ENCODE measurements around the gene ABHD16A. TPM values are rescaled to one million over a fixed set of nuclear protein-coding genes. Genes with fewer than 3 reads are reported as not detected.

Gene ABHD16A
- total RNA-seq, 4 donors from 2014 or later, result 47.3 to 81.4 (median 71.7) TPM

GRCh38 chr6:31642798-31643570 lies 60.1 kb downstream of the ABHD16A start:
- 95% methylated on average over 5 to 6 of the region's 6 CpGs for WGBS, 2 donors
- Histone ChIP-seq H3K27ac (no peak overlapping the region), H3K27me3 (no peaks in the 10 kb centered on the region), H3K4me1 (no peaks in the 10 kb centered on the region), H3K36me3 (peaks cover 88 to 92% of the 10 kb centered on the region in 2 donors), H3K9me3 (no peaks in the 10 kb centered on the region), H3K4me3 (replicated peaks in 1 of 3) (no peak overlapping the region)
- no peak for TF ChIP-seq POLR2A (IDR thresholded peaks at IDR 0.05)
- TF ChIP-seq, protein P1, sequence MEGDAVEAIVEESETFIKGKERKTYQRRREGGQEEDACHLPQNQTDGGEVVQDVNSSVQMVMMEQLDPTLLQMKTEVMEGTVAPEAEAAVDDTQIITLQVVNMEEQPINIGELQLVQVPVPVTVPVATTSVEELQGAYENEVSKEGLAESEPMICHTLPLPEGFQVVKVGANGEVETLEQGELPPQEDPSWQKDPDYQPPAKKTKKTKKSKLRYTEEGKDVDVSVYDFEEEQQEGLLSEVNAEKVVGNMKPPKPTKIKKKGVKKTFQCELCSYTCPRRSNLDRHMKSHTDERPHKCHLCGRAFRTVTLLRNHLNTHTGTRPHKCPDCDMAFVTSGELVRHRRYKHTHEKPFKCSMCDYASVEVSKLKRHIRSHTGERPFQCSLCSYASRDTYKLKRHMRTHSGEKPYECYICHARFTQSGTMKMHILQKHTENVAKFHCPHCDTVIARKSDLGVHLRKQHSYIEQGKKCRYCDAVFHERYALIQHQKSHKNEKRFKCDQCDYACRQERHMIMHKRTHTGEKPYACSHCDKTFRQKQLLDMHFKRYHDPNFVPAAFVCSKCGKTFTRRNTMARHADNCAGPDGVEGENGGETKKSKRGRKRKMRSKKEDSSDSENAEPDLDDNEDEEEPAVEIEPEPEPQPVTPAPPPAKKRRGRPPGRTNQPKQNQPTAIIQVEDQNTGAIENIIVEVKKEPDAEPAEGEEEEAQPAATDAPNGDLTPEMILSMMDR (IDR thresholded peaks at IDR 0.05), result no peak
- DNase-seq, result no peak
- intact Hi-C loops (cut with DNase I), result no loop called here

GRCh38 chr6:31641370-31641769 lies 61.8 kb downstream of the ABHD16A start:
- 94% methylated on average over 4 of the region's 4 CpGs for WGBS, 2 donors
- TF ChIP-seq POLR2A (IDR thresholded peaks at IDR 0.05), result no peak
- TF ChIP-seq, protein P1 (IDR thresholded peaks at IDR 0.05), result no peak
- Histone ChIP-seq H3K27me3 (no peaks in the 10 kb centered on the region), H3K9me3 (no peaks in the 10 kb centered on the region), H3K4me1 (no peaks in the 10 kb centered on the region), H3K27ac (no peak overlapping the region), H3K4me3 (replicated peaks in 1 of 3) (no peak overlapping the region), H3K36me3 (peaks cover 90 to 92% of the 10 kb centered on the region in 2 donors)
- no peak for DNase-seq
- intact Hi-C loops (cut with DNase I), result no loop called here

- no peak for DNase-seq
- WGBS, 2 donors, result 97 to 98% methylated on average over 6 of the region's 6 CpGs
- peaks cover 90 to 92% of the 10 kb centered on the region in 2 donors for H3K36me3 ChIP-seq
- intact Hi-C loops (cut with DNase I), result no loop called here
- H3K4me1 ChIP-seq, result no peaks in the 10 kb centered on the region
- H3K27ac ChIP-seq, result no peak overlapping the region
- TF ChIP-seq, protein P1 (IDR thresholded peaks at IDR 0.05), result no peak
- no peak for TF ChIP-seq POLR2A (IDR thresholded peaks at IDR 0.05)
- H3K9me3 ChIP-seq, result no peaks in the 10 kb centered on the region
- no peak overlapping the region for H3K4me3 ChIP-seq (replicated peaks in 1 of 3)
- H3K27me3 ChIP-seq, result no peaks in the 10 kb centered on the region
Observed at GRCh38 chr6:31640612-31641011, 62.5 kb downstream of the ABHD16A start.

DNA sequence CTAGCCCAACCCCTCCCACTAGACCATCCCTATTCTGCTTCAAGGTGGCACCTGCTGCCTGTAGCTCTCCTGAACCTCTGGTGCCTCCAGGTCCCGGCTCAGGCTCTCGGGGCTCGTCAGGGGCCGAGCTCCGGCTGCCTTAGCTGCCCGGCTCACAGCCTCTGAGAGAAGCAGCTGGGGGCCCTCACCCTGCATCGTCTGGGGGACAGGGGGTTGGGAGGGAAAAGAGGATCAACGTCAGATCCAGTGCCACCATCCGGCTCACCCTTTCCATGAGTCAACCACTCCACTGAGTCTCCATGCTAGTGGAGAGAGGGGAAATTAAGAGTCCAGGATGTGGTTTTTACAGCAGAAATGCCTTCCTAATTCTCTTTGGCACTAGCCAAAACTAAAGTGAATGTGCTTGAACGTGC lies 63.7 kb downstream of the ABHD16A start:
- DNase-seq, result no peak
- Histone ChIP-seq H3K9me3 (no peaks in the 10 kb centered on the region), H3K4me1 (no peaks in the 10 kb centered on the region), H3K27ac (no peak overlapping the region), H3K27me3 (no peaks in the 10 kb centered on the region), H3K36me3 (peaks cover 88 to 92% of the 10 kb centered on the region in 2 donors), H3K4me3 (replicated peaks in 1 of 3) (no peak overlapping the region)
- TF ChIP-seq POLR2A (IDR thresholded peaks at IDR 0.05), result no peak
- TF ChIP-seq, protein P1 (IDR thresholded peaks at IDR 0.05), result no peak
- intact Hi-C loops (cut with DNase I), result no loop called here
- WGBS, 2 donors, result 81 to 85% methylated on average over 5 to 9 of the region's 10 CpGs

DNA sequence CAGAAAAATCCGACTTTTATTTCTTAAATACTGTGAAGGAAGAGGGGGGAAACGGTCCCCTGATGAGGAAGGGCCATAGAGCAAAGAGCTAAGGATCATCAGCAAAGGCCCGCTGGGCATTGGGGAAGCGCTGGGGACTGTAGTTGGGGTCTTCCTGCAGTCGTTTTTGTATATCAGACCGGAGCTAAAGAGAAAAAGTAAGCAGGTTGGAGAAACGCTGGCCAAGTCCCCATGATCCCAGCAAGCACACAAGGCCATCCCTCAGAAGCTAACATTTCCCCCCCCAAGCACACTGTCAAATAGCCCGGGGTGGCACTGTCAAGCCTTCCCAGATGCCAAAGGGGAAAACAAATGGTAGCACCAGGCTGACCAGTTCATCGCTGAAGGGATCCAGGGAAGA lies 64.1 kb downstream of the ABHD16A start:
- Histone ChIP-seq H3K27me3 (no peaks in the 10 kb centered on the region), H3K4me1 (no peaks in the 10 kb centered on the region), H3K4me3 (replicated peaks in 1 of 3) (no peak overlapping the region), H3K9me3 (no peaks in the 10 kb centered on the region), H3K27ac (no peak overlapping the region), H3K36me3 (peaks cover 88 to 92% of the 10 kb centered on the region in 2 donors)
- no peak for TF ChIP-seq POLR2A (IDR thresholded peaks at IDR 0.05)
- TF ChIP-seq, protein P1 (IDR thresholded peaks at IDR 0.05), result no peak
- DNase-seq, result no peak
- intact Hi-C loops (cut with DNase I), result no loop called here
- 80 to 89% methylated on average over 9 of the region's 9 CpGs for WGBS, 2 donors
